Osteocyte (in vitro differentiated cells): Measurements from ENCODE around the gene IL17A. TPM values are rescaled to one million over a fixed set of nuclear protein-coding genes. Genes with fewer than 3 reads are reported as not detected.

ENCODE experiments used
- DNase-seq: peaks from one replicate; pipeline ENCODE4 v3.0.0; 2021; ENCODE audit warnings: mixed read lengths; ENCODE audit not compliant: unreplicated experiment; ENCODE audit errors: extremely low spot score
- H3K27ac Mint-ChIP-seq: one replicate; pipeline ENCODE4 v1.8.0; 2021; ENCODE audit warnings: mild to moderate bottlenecking, mixed read lengths; ENCODE audit not compliant: unreplicated experiment
- H3K27me3 Mint-ChIP-seq: one replicate; pipeline ENCODE4 v1.8.0; 2021; ENCODE audit warnings: mixed read lengths; ENCODE audit not compliant: unreplicated experiment
- H3K36me3 Mint-ChIP-seq: one replicate; pipeline ENCODE4 v1.8.0; 2021; ENCODE audit warnings: mixed read lengths; ENCODE audit not compliant: unreplicated experiment
- H3K4me1 Mint-ChIP-seq: one replicate; pipeline ENCODE4 v1.8.0; 2021; ENCODE audit warnings: mixed read lengths; ENCODE audit not compliant: unreplicated experiment
- H3K4me3 Mint-ChIP-seq: one replicate; pipeline ENCODE4 v1.8.0; 2021; ENCODE audit warnings: mild to moderate bottlenecking, moderate library complexity, mixed read lengths; ENCODE audit not compliant: unreplicated experiment
- H3K9me3 Mint-ChIP-seq: one replicate; pipeline ENCODE4 v1.8.0; 2021; ENCODE audit warnings: mixed read lengths; ENCODE audit not compliant: unreplicated experiment
- CTCF ChIP-seq: fragments of 200-600 bp; sonication (generic); IDR thresholded peaks from 2 replicates; pipeline ENCODE4 v1.5.0; 2021; ENCODE audit warnings: antibody characterized with exemption, mild to moderate bottlenecking, moderate library complexity
- total RNA-seq: library from RNA; stranded (reverse); gene quantifications from 2 replicates; pipeline ENCODE4 v1.2.1, GENCODE V29; 2021

The IL17A gene
- total RNA-seq, 1 donor from 2014 or later = not detected

GRCh38 chr6:52157301-52157941 is 28.8 kb upstream of the IL17A start:
- no peak overlapping the region for H3K4me3 Mint-ChIP-seq

DNA sequence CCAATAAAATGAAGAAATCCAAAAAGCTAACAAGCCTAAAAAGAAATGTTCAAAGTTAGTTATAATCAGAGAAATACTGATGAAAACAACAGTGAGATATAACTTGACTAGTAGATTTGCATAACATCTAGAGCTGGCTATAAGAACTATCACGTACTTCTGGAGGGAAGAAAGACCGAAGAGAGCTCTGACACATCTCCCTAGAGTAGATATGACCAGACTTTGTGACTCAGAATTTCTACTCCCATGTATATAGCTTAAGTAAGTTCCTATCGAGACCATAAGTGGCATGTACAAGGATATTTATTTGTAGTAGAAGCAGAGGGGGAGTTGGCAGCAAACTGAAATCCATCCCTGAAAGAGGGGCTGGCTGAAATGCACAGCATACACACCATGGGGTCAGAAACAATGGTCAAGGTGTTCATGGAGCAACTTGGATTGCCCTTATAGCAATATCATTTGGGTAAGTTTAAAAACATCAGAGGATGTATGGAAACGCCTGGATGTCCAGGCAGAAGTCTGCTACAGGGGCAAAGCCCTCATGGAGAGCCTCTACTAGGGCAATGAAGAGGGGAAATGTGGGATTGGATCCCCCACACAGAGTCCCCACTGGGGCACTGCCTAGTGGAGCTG is 25.6 kb upstream of the IL17A start:
- no peaks in the 10 kb centered on the region for H3K9me3 Mint-ChIP-seq
- H3K36me3 Mint-ChIP-seq = no peaks in the 10 kb centered on the region
- H3K27ac Mint-ChIP-seq = no peak overlapping the region
- no peaks in the 10 kb centered on the region for H3K4me1 Mint-ChIP-seq
- H3K4me3 Mint-ChIP-seq = no peak overlapping the region
- H3K27me3 Mint-ChIP-seq = peaks cover 56% of the 10 kb centered on the region
- DNase-seq = no peak
- TF ChIP-seq CTCF = no peak

More at GRCh38 chr6:52157301-52157941, 28.8 kb upstream of the IL17A start:
- H3K27me3 Mint-ChIP-seq = peaks cover 43% of the 10 kb centered on the region
- H3K4me1 Mint-ChIP-seq = peaks cover 2% of the 10 kb centered on the region
- no peak for DNase-seq
- no peak for TF ChIP-seq CTCF
- H3K36me3 Mint-ChIP-seq = no peaks in the 10 kb centered on the region
- H3K27ac Mint-ChIP-seq = no peak overlapping the region
- H3K9me3 Mint-ChIP-seq = no peaks in the 10 kb centered on the region

DNA sequence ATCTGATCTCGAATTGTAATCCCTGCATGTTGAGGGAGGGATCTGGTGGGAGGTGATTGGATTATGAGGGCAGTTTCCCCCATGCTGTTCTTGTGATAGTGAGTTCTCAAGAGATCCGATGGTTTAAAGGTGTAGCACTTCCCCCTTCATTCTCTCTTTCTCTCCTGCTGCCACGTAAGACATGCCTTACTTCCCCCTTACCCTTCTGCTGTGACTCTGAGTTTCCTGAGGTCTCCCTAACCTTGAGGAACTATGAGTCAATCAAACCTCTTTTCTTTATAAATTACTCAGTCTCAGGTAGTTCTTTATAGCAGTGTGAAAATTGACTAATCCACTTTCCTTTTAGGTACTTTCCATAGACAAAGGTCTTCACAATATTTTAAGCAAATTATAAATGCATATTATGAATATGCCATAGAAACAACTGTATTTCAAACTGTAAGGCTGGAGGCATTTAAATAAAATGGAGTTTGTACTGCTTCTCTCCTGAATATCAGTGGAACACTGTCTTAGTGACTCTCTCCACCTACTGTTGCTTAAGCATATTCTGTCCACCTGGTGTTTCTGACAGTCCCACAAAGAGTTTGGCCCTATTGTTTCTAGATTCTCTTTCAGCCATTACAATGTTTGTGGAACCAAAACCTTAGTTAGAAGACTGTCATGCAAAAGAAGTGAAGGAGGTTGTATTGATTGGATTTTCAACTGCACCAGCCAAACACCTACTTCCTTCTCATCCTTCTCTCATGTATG is 24.3 kb upstream of the IL17A start:
- H3K4me3 Mint-ChIP-seq = no peak overlapping the region
- H3K27me3 Mint-ChIP-seq = peaks cover 54% of the 10 kb centered on the region
- no peak for TF ChIP-seq CTCF
- no peak for DNase-seq
- no peaks in the 10 kb centered on the region for H3K4me1 Mint-ChIP-seq
- no peaks in the 10 kb centered on the region for H3K36me3 Mint-ChIP-seq
- H3K9me3 Mint-ChIP-seq = no peaks in the 10 kb centered on the region
- no peak overlapping the region for H3K27ac Mint-ChIP-seq

- Mint-ChIP-seq H3K27ac (no peak overlapping the region), H3K9me3 (no peaks in the 10 kb centered on the region), H3K4me1 (no peaks in the 10 kb centered on the region), H3K27me3 (peaks cover 55% of the 10 kb centered on the region), H3K36me3 (no peaks in the 10 kb centered on the region), H3K4me3 (no peak overlapping the region)
- peak; percentile 62 for TF ChIP-seq CTCF
- DNase-seq = no peak
These were observed 23.0 kb upstream of the IL17A start for GRCh38 chr6:52162940-52163908.
